ENCODE data around the gene ZNF814.

The ZNF814 gene

DNA sequence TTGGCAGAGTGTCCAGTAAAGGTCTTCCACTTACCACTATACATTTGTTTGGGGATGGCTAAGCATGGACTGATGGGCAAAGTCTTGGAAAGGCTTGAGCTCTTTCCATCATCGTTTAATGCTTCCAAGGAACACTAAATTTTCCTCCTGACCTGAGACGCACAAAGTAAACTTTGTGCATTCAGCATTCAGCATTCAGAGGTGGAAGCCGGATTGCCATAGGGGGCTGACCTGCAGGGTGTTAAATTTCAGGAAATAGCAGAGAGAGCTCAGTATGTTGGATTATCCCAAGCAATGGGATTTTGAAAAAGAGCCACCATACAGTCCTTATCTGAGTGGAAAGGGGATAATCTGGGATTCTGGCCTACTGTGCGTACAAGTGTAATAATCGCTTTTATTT, 88.1 kb downstream of the ZNF814 start:
- no peak overlapping the region for H3K4me3 ChIP-seq (ENCODE audit: low read depth in 1 of 2, low read length in 2 of 2)
- no peak overlapping the region for H3K4me2 ChIP-seq (ENCODE audit: insufficient read depth, low read length)
- TF ChIP-seq CTCF (IDR thresholded peaks at IDR 0.05; ENCODE audit: borderline replicate concordance, extremely low read depth, low read length, poor library complexity, severe bottlenecking) (no peak), EZH2 (IDR thresholded peaks at IDR 0.05; ENCODE audit: borderline replicate concordance, low read depth, low read length, severe bottlenecking) (no peak)
- H3K9me3 ChIP-seq (ENCODE audit: insufficient read depth, low read length, severe bottlenecking): no peaks in the 10 kb centered on the region
- peaks cover 44% of the 10 kb centered on the region for H3K79me2 ChIP-seq (ENCODE audit: insufficient read depth, low read length)
- no peaks in the 10 kb centered on the region for H3K4me1 ChIP-seq (ENCODE audit: insufficient read depth, low read length)
- H3K9ac ChIP-seq (ENCODE audit: low read depth, low read length): no peak overlapping the region
- DNase-seq (no peak), ATAC-seq (ENCODE audit: insufficient read depth, low read depth) (no peak)
- H3K27ac ChIP-seq (ENCODE audit: low read length): no peak overlapping the region
- no peaks in the 10 kb centered on the region for H3K27me3 ChIP-seq (ENCODE audit: insufficient read depth, low read length, poor library complexity)
- H4K20me1 ChIP-seq (ENCODE audit: insufficient read depth, low read length): no peaks in the 10 kb centered on the region
- no peak overlapping the region for H2AFZ ChIP-seq (ENCODE audit: low read depth, low read length)
- peaks cover 20% of the 10 kb centered on the region for H3K36me3 ChIP-seq (ENCODE audit: insufficient read depth, low read length)
